Prostate gland (tissue), 2 donors: ENCODE results near the gene TRPM6.

Experiments
- POLR2A ChIP-seq: fragments of 450-650 bp; IDR thresholded peaks from one replicate; pipeline ENCODE4 v1.6.1; 2016; ENCODE audit warnings: antibody characterized with exemption, mild to moderate bottlenecking
- POLR2AphosphoS5 ChIP-seq: sonication (generic); formaldehyde crosslinking; IDR thresholded peaks from one replicate; pipeline ENCODE4 v1.6.1; 2017; ENCODE audit warnings: antibody characterized with exemption
- TF ChIP-seq, protein P1 (sequence below), 4 experiments: fragments of 200-600 bp in 2 of 4; fragments of 450-650 bp in 2 of 4; sonication (generic) in 2 of 4; IDR thresholded peaks; 1 replicate in 3 of 4; 2 replicates in 1 of 4; pipeline ENCODE4 v1.5.1; 2016 to 2019; ENCODE audit warnings: antibody characterized with exemption in 4 of 4, mild to moderate bottlenecking in 2 of 4, moderate library complexity in 2 of 4

GRCh38 chr9:74784506-74784905, 103.2 kb downstream of the TRPM6 start:
- TF ChIP-seq, protein P1, sequence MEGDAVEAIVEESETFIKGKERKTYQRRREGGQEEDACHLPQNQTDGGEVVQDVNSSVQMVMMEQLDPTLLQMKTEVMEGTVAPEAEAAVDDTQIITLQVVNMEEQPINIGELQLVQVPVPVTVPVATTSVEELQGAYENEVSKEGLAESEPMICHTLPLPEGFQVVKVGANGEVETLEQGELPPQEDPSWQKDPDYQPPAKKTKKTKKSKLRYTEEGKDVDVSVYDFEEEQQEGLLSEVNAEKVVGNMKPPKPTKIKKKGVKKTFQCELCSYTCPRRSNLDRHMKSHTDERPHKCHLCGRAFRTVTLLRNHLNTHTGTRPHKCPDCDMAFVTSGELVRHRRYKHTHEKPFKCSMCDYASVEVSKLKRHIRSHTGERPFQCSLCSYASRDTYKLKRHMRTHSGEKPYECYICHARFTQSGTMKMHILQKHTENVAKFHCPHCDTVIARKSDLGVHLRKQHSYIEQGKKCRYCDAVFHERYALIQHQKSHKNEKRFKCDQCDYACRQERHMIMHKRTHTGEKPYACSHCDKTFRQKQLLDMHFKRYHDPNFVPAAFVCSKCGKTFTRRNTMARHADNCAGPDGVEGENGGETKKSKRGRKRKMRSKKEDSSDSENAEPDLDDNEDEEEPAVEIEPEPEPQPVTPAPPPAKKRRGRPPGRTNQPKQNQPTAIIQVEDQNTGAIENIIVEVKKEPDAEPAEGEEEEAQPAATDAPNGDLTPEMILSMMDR (IDR thresholded peaks at IDR 0.05) = no peak
- no peak for TF ChIP-seq POLR2AphosphoS5
- no peak for TF ChIP-seq POLR2A
